ENCODE data around the gene CNIH3. TPM values are rescaled to one million over a fixed set of nuclear protein-coding genes. Genes with fewer than 3 reads are reported as not detected.

CNIH3 gene
- total and polyA plus RNA-seq, 2 donors (not counting 1 experiment from before 2014, with no cell fraction given) = 0.72 to 1.8 TPM

- no peaks in the 10 kb centered on the region for H3K9me3 ChIP-seq (ENCODE audit: control extremely low read depth in 1 of 3, control insufficient read depth in 2 of 3, insufficient read depth in 1 of 3, low read length in 2 of 3)
- Mint-ChIP-seq H3K27ac (no peak overlapping the region), H3K4me3 (no peak overlapping the region), H3K27me3 (no peaks in the 10 kb centered on the region), H3K4me1 (no peaks in the 10 kb centered on the region), H3K9me3 (ENCODE audit: insufficient read depth) (no peaks in the 10 kb centered on the region)
- no peak for TF ChIP-seq EZH2 (IDR thresholded peaks at IDR 0.05; ENCODE audit: borderline replicate concordance, insufficient read depth, low read depth, low read length, poor library complexity, severe bottlenecking)
- TF ChIP-seq CTCF (IDR thresholded peaks at IDR 0.05) = no peak
- no peaks in the 10 kb centered on the region for H4K20me1 ChIP-seq (ENCODE audit: control insufficient read depth, insufficient read depth, low read length, poor library complexity, severe bottlenecking)
- ATAC-seq (ENCODE audit: low read depth) = no peak
- H3K4me1 ChIP-seq (ENCODE audit: control insufficient read depth in 2 of 2, insufficient read depth in 2 of 2, low read length in 2 of 2) = no peaks in the 10 kb centered on the region
- DNase-seq = no peak
- peaks cover 0 to 2% (median 0%) of the 10 kb centered on the region in 4 experiments for H3K27me3 ChIP-seq (replicated peaks in 1 of 4; ENCODE audit: control extremely low read depth in 1 of 4, control insufficient read depth in 3 of 4, insufficient read depth in 4 of 4, low read length in 3 of 4)
- H2AFZ ChIP-seq (ENCODE audit: insufficient read depth, low read depth, low read length, poor library complexity, severe bottlenecking) = no peak overlapping the region
- H3K9ac ChIP-seq (ENCODE audit: low read length) = no peak overlapping the region
- POLR2A ChIA-PET = no interaction called here
- intact Hi-C loops (cut with micrococcal nuclease) = no loop called here
- no peak overlapping the region for H3K4me3 ChIP-seq (ENCODE audit: control extremely low read depth in 1 of 5, extremely low read depth in 1 of 5, insufficient read depth in 1 of 5, low read depth in 2 of 5, low read length in 4 of 5)
- 42% methylated on average over 2 of the region's 3 CpGs for WGBS (ENCODE audit: insufficient coverage)
- CTCF ChIA-PET = no interaction called here
- no peak overlapping the region for H3K27ac ChIP-seq (ENCODE audit: low read length in 2 of 2)
- no peaks in the 10 kb centered on the region for H3K79me2 ChIP-seq (ENCODE audit: control insufficient read depth, insufficient read depth, low read length)
- no peak overlapping the region for H3K4me2 ChIP-seq (replicated peaks; ENCODE audit: low read depth, low read length, poor library complexity, severe bottlenecking)
- H3K36me3 ChIP-seq (replicated peaks in 1 of 2; ENCODE audit: control extremely low read depth in 1 of 2, control insufficient read depth in 1 of 2, extremely low read depth in 1 of 2, insufficient read depth in 2 of 2, low read length in 1 of 2) = no peaks in the 10 kb centered on the region
These were observed 78.9 kb downstream of the CNIH3 start for GRCh38 chr1:224694969-224695368.

- intact Hi-C loops (cut with micrococcal nuclease) = no loop called here
- Mint-ChIP-seq H3K9me3 (ENCODE audit: insufficient read depth) (no peaks in the 10 kb centered on the region), H3K4me1 (no peaks in the 10 kb centered on the region)
These were observed 79.9 kb downstream of the CNIH3 start for GRCh38 chr1:224696021-224696420.

More at GRCh38 chr1:224696021-224696420, 79.9 kb downstream of the CNIH3 start:
- Histone ChIP-seq H3K4me1 (ENCODE audit: control insufficient read depth in 2 of 2, insufficient read depth in 2 of 2, low read length in 2 of 2) (no peaks in the 10 kb centered on the region), H3K27me3 (replicated peaks in 1 of 4; ENCODE audit: control extremely low read depth in 1 of 4, control insufficient read depth in 3 of 4, insufficient read depth in 4 of 4, low read length in 3 of 4) (peaks cover 0 to 2% (median 0%) of the 10 kb centered on the region in 4 experiments), H3K27ac (ENCODE audit: low read length in 2 of 2) (no peak overlapping the region), H4K20me1 (ENCODE audit: control insufficient read depth, insufficient read depth, low read length, poor library complexity, severe bottlenecking) (no peaks in the 10 kb centered on the region), H3K36me3 (replicated peaks in 1 of 2; ENCODE audit: control extremely low read depth in 1 of 2, control insufficient read depth in 1 of 2, extremely low read depth in 1 of 2, insufficient read depth in 2 of 2, low read length in 1 of 2) (no peaks in the 10 kb centered on the region), H3K4me2 (replicated peaks; ENCODE audit: low read depth, low read length, poor library complexity, severe bottlenecking) (no peak overlapping the region), H3K9me3 (ENCODE audit: control extremely low read depth in 1 of 3, control insufficient read depth in 2 of 3, insufficient read depth in 1 of 3, low read length in 2 of 3) (no peaks in the 10 kb centered on the region), H3K79me2 (ENCODE audit: control insufficient read depth, insufficient read depth, low read length) (no peaks in the 10 kb centered on the region), H3K4me3 (ENCODE audit: control extremely low read depth in 1 of 5, extremely low read depth in 1 of 5, insufficient read depth in 1 of 5, low read depth in 2 of 5, low read length in 4 of 5) (no peak overlapping the region), H3K9ac (ENCODE audit: low read length) (no peak overlapping the region), H2AFZ (ENCODE audit: insufficient read depth, low read depth, low read length, poor library complexity, severe bottlenecking) (no peak overlapping the region)
- Mint-ChIP-seq H3K27me3 (no peaks in the 10 kb centered on the region), H3K4me3 (no peak overlapping the region), H3K27ac (no peak overlapping the region)
- CTCF ChIA-PET = no interaction called here
- ATAC-seq (ENCODE audit: low read depth) (no peak), DNase-seq (no peak)
- 75% methylated on average over 2 of the region's 2 CpGs for WGBS (ENCODE audit: insufficient coverage)
- POLR2A ChIA-PET = no interaction called here
- TF ChIP-seq CTCF (IDR thresholded peaks at IDR 0.05) (no peak), EZH2 (IDR thresholded peaks at IDR 0.05; ENCODE audit: borderline replicate concordance, insufficient read depth, low read depth, low read length, poor library complexity, severe bottlenecking) (no peak)

Measured in B cell (primary cell).